ENCODE results near the gene HES4. TPM values are rescaled to one million over a fixed set of nuclear protein-coding genes. Genes with fewer than 3 reads are reported as not detected.

The HES4 gene
- polyA plus RNA-seq, 1 donor (not counting 4 experiments of a cell fraction or from before 2014, with no cell fraction given), result 3.0 TPM

DNA sequence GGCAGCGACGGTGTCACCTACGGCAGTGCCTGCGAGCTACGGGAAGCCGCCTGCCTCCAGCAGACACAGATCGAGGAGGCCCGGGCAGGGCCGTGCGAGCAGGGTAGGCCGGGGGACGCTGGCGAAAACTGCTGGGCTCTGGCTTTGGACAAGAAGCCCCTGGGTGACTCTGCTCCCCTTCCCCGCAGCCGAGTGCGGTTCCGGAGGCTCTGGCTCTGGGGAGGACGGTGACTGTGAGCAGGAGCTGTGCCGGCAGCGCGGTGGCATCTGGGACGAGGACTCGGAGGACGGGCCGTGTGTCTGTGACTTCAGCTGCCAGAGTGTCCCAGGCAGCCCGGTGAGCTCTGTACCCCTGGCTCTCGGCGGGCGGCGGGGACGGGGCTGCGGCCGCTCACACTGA, 44.0 kb upstream of the HES4 start:
- H3K4me2 ChIP-seq (ENCODE audit: control insufficient read depth, extremely low read depth, insufficient read depth, low read depth, low read length), result no peak overlapping the region
- H3K79me2 ChIP-seq (ENCODE audit: control insufficient read depth, insufficient read depth, low read length), result peaks cover 37% of the 10 kb centered on the region
- peaks cover 34% of the 10 kb centered on the region for H4K20me1 ChIP-seq (ENCODE audit: control insufficient read depth, extremely low read depth, insufficient read depth, low read length)
- H3K9me1 ChIP-seq (ENCODE audit: control insufficient read depth, extremely low read depth, insufficient read depth, low read length), result peaks cover 3% of the 10 kb centered on the region
- H3K9ac ChIP-seq (ENCODE audit: control insufficient read depth, extremely low read depth, insufficient read depth, low read length), result no peak overlapping the region
- no peak for DNase-seq (ENCODE audit: low read depth, low spot score)
- H3K27ac ChIP-seq (ENCODE audit: control insufficient read depth, insufficient read depth, low read length), result no peak overlapping the region
- no peak overlapping the region for H3K4me3 ChIP-seq (ENCODE audit: control insufficient read depth in 2 of 3, extremely low read depth in 1 of 3, insufficient read depth in 2 of 3, low read depth in 1 of 3, low read length in 3 of 3)
- dilution Hi-C loops (cut with MboI; ENCODE audit: extremely low pct_ligation_motif_present, low sequenced_read_pairs), result no loop called here
- H3K27me3 ChIP-seq (ENCODE audit: control insufficient read depth, extremely low read depth, insufficient read depth, low read length), result no peaks in the 10 kb centered on the region
- no peak for TF ChIP-seq CTCF (optimal IDR thresholded peaks at IDR 0.05 in 1 of 3, IDR thresholded peaks at IDR 0.05 in 1 of 3, conservative IDR thresholded peaks at IDR 0.05 in 1 of 3; ENCODE audit: extremely low read depth in 1 of 3, insufficient read depth in 2 of 3, low read length in 3 of 3)
- no peak for TF ChIP-seq EZH2 (IDR thresholded peaks at IDR 0.05; ENCODE audit: low read length)
- FAIRE-seq, result no peak
- peaks cover 10% of the 10 kb centered on the region for H3K4me1 ChIP-seq (ENCODE audit: control insufficient read depth, extremely low read depth, insufficient read depth, low read length)
- H2AFZ ChIP-seq (ENCODE audit: control insufficient read depth, low read length), result no peak overlapping the region
- H3K36me3 ChIP-seq (ENCODE audit: control insufficient read depth in 2 of 2, extremely low read depth in 1 of 2, insufficient read depth in 2 of 2, low read length in 2 of 2), result peaks cover 35 to 39% of the 10 kb centered on the region in 2 experiments
- no peaks in the 10 kb centered on the region for H3K9me3 ChIP-seq (ENCODE audit: control insufficient read depth, low read depth, low read length)

DNA sequence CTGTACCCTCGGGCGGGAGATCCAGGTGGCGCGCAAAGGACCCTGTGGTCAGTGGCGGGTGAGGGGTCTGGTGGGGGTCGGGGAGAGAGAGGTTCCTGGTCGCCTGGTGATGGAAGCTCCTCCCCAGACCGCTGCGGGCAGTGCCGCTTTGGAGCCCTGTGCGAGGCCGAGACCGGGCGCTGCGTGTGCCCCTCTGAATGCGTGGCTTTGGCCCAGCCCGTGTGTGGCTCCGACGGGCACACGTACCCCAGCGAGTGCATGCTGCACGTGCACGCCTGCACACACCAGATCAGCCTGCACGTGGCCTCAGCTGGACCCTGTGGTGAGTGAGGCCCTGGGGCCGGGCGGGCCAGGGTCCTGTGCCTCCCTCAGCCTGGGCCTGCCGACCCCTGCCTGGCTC, 43.5 kb upstream of the HES4 start:
- H3K36me3 ChIP-seq (ENCODE audit: control insufficient read depth in 2 of 2, extremely low read depth in 1 of 2, insufficient read depth in 2 of 2, low read length in 2 of 2), result peaks cover 35 to 44% of the 10 kb centered on the region in 2 experiments
- no peak for FAIRE-seq
- DNase-seq (ENCODE audit: low read depth, low spot score), result no peak
- H3K27ac ChIP-seq (ENCODE audit: control insufficient read depth, insufficient read depth, low read length), result no peak overlapping the region
- H3K9me1 ChIP-seq (ENCODE audit: control insufficient read depth, extremely low read depth, insufficient read depth, low read length), result peaks cover 6% of the 10 kb centered on the region
- H2AFZ ChIP-seq (ENCODE audit: control insufficient read depth, low read length), result no peak overlapping the region
- peaks cover 39% of the 10 kb centered on the region for H4K20me1 ChIP-seq (ENCODE audit: control insufficient read depth, extremely low read depth, insufficient read depth, low read length)
- peaks cover 10% of the 10 kb centered on the region for H3K4me1 ChIP-seq (ENCODE audit: control insufficient read depth, extremely low read depth, insufficient read depth, low read length)
- H3K4me2 ChIP-seq (ENCODE audit: control insufficient read depth, extremely low read depth, insufficient read depth, low read depth, low read length), result no peak overlapping the region
- H3K9ac ChIP-seq (ENCODE audit: control insufficient read depth, extremely low read depth, insufficient read depth, low read length), result no peak overlapping the region
- H3K79me2 ChIP-seq (ENCODE audit: control insufficient read depth, insufficient read depth, low read length), result peaks cover 42% of the 10 kb centered on the region
- no peaks in the 10 kb centered on the region for H3K9me3 ChIP-seq (ENCODE audit: control insufficient read depth, low read depth, low read length)
- no peak overlapping the region for H3K4me3 ChIP-seq (ENCODE audit: control insufficient read depth in 2 of 3, extremely low read depth in 1 of 3, insufficient read depth in 2 of 3, low read depth in 1 of 3, low read length in 3 of 3)
- H3K27me3 ChIP-seq (ENCODE audit: control insufficient read depth, extremely low read depth, insufficient read depth, low read length), result no peaks in the 10 kb centered on the region
- dilution Hi-C loops (cut with MboI; ENCODE audit: extremely low pct_ligation_motif_present, low sequenced_read_pairs), result no loop called here
- no peak for TF ChIP-seq EZH2 (IDR thresholded peaks at IDR 0.05; ENCODE audit: low read length)
- TF ChIP-seq CTCF (optimal IDR thresholded peaks at IDR 0.05 in 1 of 3, IDR thresholded peaks at IDR 0.05 in 1 of 3, conservative IDR thresholded peaks at IDR 0.05 in 1 of 3; ENCODE audit: extremely low read depth in 1 of 3, insufficient read depth in 2 of 3, low read length in 3 of 3), result no peak
